ENCODE data around the gene ATF3.

ATF3 gene, protein sequence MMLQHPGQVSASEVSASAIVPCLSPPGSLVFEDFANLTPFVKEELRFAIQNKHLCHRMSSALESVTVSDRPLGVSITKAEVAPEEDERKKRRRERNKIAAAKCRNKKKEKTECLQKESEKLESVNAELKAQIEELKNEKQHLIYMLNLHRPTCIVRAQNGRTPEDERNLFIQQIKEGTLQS

DNA sequence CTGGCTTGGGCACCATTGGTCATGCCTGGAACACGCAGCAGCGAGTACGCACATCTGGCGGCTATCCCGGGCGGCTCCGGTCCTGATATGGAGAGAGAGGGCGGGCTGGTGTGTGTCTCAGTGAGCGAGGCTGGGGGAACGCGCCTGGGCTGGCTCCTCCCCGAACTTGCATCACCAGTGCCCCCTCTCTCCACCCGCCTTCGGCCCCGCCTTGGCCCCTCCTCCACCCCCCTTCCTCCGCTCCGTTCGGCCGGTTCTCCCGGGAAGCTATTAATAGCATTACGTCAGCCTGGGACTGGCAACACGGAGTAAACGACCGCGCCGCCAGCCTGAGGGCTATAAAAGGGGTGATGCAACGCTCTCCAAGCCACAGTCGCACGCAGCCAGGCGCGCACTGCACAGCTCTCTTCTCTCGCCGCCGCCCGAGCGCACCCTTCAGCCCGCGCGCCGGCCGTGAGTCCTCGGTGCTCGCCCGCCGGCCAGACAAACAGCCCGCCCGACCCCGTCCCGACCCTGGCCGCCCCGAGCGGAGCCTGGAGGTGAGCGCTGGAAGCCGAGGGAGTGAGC, at the start of gene ATF3:
ATF3 (plus strand) TSS at position 370 of the 567 bp plus-strand sequence. CDS start 6,261 bp downstream, outside the sequence.
- peak; percentile 98 for DNase-seq

DNA sequence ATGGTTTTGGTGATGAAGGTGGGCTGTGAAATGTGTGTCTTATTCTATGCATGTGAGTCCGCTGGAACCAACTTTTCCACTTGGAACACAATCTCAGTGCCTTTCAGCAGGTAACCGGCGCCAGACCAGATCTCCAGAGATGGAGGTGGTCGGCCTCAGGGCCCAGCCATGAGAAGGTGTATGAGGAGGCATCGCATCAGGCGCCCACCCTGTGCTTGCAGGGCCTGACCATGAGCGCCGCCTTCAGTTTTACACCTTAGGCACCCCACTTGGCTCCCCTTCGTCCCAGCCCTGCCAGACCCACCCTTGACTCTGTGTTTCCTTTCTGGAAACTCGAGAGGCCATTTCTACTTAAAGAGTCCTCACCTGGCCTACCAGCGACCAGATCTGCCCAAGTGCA, 48.6 kb upstream of the ATF3 start:
- no peak for DNase-seq

DNA sequence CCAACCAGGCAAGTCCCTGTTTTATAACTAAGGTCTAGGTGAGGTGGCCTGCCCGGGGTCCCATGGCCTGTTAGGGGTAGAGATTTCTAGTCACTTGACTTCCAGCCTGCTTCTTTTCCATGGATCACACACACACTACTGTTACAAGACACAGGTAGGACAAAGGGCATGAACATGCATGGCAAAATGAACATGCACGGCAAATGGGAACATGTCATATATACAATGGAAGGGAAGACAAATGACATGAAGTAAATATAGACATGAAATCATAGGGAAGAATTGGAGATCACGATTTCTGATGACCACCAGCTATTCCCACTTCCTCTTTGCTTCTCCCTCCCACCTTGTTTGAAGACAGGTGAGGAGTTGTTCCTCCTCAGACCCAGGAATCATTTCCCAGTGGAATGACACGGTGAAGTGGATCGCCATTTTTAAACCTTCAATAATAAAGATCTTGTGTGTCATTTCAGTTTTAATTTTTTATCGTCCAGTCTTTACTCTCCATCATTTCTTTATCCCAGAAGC, 47.6 kb upstream of the ATF3 start:
- no peak for DNase-seq

DNA sequence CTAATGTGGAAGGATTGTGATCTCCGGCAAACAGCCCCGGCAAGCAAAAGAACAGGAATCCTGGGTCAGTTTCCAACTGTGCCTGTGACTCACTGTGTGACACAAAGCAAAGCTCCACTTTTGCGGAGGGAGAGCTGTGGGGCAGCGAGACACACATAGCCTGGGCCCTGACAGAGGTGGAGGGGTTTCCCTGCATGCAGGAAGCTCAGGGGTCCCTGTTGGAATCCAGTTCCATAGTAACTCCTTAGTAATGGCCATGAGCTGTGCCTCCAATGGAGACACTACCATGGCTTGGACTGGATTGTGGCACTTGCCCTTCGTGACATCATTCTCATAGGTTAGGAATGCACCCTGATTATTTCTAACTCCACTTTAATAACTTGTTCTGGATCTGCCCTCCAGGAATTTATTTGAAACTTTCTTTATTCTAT, 47.0 kb upstream of the ATF3 start:
- no peak for DNase-seq

DNA sequence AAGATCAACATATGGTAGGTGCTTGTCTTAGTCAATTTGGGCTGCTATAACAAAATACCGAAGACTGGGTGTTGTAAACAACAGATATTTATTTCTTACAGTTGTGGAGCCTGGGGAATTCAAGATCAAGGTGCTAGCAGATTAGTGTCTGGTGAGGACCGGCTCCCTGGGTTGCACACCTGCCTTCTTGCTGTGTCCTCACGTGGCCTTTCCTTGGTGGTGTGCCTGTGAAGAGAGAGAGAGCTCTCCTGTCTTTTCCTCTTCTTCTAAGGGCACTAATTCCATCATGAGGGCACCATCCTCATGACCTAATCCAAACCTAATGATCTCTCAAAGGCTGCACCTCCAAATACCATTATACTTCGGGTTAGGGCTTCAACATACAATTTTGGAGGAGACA, 45.8 kb upstream of the ATF3 start:
- no peak for DNase-seq

DNA sequence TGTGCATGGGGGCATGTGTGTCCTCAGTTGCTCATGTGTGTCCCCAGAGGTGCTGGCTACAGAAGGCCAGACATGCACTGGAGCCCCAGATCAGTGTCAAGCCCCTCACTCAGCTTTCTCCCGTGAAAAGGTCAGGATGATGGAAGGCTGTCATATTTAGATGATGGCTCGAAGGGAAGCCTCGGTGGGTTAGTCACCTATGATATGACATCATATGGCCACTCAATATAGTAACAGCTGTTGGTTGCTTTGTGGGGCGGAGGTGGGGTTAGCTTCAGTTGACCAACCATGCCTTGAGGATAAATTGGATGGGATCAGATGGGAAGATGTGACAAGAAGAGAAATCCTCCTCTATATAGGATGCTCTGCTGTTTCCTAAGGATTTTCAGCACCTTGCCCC, 43.5 kb upstream of the ATF3 start:
- no peak for DNase-seq

DNA sequence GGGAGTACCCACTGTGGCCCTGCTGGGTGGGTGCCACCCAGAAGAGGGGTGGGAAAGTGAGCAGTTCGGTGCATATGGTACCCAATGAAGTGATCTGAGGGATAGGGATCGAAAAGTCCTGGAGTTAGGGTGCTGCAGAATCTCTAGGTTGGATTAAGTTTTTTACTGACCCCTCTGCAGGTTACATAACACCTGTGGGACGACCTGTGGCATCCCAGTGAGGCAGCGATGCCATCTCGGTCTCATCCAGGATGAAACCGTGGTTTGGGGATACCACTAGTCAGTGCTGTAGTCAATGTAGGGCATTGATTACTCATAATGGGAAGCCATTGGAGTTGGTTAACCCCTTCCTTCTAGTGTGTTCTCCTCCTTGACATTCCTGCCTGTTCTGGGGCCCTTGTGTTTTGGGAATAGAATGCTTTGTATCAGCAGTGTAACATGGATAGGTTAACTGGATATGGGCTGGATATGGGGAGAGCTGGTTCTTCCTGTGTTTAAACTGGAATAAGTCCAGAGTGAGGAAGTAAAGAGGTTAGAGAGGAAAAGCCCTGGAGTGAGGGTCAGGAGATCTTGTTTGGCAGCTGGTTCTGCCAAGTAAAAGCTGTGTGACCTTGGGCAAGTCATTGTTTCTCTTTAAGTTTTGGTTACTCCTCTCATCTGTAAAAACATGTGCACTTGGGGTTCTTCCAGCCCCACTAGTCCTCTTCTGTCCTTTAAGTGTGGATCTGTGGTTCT, 42.8 kb upstream of the ATF3 start:
- DNase-seq: no peak

DNA sequence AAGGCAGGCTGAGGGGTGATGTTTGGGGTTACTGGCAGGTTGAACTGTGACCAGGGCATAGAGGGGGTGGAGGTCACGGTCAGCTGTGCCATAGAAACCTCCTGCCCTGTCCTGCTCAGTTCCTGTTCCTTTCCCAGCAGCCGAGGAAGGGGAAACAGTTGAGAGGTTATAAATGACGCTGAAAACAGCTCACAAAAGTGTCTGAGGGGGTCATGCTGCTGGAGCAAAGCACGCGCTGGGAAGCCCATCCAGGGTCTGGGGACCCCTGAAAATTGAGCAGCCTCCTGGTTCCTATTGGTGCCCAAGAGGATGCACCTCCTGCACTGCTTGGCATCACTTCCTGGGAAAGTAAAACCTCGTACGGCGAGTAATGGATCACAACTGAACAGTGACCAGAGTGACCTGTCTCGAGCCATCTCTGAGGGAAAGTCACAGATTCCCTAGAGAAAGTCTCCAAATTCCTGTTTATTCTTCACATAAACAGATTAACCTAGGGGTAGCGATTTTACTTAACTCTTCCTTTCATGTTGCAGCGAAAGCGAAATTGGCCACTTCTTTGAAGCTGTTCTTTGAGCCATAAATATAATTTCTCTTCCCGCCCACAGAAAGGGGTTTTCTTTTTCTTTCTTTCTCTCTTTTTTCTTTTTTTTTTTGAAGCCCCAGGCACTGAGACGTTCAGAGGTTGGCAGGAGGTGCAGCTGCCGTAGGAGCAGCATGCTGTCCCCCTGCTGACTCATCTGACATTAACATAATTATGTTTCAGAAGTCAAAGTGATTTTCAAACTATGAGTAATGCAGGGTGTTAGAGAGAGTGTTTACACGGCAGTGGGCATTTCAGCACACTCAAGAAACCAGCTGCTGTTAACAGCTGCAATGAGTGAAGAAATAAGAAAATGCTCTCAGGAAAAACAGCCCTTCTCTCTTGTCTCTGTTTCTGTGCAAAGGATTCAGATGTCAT, 41.8 kb upstream of the ATF3 start:
- no peak for DNase-seq

DNA sequence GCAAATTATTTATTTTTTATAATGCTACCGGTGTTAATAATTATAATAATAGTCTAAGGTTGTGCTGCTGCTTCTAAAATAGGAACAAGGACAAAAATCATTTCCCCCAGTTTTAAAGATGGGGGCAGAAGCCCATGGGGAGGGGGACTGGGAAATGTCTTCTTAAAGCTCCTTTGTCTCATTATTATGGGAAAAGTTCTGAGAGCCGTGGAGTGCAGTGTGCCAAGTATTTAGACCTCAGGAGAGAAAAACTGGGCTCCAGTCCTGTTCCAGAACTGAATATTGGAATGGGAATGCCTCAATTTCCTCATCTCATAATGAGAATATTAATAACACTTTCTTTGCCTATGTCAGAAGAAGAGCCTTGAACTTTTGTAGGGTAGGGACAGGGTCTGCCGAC, 40.9 kb upstream of the ATF3 start:
- no peak for DNase-seq

DNA sequence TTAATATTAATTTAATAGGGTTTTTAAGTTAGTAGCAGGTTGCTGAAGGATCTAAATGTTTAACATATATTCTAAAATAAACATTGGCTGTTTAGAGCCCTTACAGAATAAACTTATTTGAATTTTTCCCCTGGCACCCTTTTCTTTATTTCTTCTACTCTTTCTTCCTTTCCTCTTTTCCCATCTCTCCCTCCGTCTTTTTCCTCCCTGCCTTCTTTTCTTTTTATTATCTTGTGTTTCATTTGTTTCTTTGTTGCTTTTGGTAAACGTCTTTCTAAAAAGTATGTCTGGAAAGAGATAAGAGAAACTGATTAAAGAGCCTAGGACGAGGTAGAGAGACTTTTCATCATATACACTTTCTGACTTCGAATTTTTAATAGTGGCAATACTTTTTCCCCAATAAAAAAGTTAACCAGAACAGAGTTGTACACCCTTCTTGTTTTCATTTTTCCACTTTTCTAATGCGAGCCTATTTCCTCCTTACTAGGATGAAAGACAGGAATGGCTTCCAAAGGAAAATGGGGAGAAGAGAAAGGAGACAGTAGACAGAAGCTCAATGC, 39.5 kb upstream of the ATF3 start:
- DNase-seq: no peak

DNA sequence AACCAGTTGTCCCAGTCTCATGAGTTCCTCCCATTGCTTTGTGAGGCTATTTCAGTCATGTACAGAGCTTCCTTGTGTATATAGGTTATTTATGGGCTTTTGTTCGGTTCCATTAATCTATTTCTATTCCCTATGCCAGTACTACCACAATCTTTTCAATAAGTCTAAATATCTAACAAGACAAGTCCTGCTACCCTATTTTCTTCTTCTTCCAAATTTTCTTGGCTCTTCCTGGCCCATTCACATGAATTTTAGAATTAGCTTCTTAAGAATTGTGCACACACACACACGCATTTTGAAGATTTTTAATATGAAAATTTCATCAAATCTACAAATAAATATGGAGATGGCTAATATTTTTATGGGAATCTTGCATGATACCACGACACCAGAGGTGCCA, 33.8 kb upstream of the ATF3 start:
- no peak for DNase-seq

DNA sequence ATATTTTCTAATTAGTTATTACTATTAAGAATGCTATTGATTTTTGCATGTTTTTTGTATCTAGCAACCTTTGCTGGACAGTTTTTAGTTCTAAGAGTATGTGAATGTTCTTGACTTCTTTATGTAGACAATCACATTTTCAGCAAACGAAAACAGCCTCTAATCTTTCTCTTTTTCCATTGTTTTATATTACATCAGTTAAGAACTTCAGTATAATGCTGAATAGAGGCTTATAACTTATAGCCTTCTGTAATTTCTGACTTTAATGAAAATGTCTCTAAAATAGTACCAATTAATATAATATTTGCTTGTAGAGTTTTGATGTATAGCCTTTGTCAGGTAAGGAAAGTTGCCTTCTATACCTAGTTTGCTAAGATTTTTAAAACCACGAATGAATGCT, 33.2 kb upstream of the ATF3 start:
- DNase-seq: no peak

DNA sequence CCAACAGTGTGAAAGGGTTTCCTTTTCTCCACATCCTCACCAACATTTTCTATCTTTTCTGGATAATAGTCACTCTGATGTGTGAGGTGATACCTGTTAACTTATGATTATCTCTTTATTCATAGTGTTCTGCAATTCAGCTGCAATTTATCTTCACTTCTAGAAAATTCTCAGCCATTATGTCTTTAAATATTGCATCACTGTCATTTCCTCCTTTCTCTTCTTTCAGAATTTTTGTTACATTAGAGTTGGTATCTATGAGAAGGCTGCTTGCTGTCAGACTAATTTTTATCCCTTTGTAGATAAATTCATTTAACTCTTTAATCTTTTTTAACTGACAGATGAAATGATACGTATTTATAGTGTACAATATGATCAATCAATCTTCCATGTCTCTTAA, 30.5 kb upstream of the ATF3 start:
- no peak for DNase-seq

DNA sequence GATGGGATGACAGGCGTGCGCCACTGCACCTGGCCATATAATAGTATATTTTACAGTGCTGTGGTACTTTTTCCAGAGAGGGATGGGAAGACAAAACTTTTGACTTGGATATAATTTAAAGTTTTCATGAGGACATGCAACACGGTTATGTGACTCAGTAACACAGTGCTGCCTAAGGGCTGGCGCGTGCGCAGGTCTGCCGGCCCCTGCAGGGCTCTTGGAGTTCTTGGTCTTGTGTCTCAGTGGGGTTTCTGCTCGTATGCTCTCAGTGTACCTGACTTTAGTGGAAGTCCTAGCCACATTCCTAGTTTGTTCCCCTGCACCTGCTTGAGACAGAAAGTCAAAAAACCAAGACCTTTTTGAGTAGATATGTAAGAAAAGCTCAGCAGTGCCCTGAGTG, 27.5 kb upstream of the ATF3 start:
- no peak for DNase-seq

DNA sequence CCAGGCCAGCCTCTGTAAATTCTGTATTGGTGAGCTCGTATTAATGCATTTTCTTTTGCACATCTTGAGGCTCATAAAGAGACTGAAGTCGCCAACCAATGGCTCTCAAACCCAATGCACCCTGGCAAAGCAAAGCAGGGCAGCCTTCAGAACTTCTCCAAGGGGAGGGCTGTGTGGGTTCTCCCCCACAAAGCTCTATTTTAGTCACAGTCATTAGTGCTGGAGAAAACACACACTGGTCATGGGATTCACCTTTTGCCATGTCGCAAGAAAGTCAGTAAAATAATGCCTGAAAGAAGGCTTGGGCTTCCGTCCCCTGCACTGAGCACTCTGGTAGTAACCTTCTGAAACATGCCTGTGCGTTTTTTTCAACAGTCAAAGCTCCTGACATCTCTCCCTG, 26.3 kb upstream of the ATF3 start:
- DNase-seq: no peak

DNA sequence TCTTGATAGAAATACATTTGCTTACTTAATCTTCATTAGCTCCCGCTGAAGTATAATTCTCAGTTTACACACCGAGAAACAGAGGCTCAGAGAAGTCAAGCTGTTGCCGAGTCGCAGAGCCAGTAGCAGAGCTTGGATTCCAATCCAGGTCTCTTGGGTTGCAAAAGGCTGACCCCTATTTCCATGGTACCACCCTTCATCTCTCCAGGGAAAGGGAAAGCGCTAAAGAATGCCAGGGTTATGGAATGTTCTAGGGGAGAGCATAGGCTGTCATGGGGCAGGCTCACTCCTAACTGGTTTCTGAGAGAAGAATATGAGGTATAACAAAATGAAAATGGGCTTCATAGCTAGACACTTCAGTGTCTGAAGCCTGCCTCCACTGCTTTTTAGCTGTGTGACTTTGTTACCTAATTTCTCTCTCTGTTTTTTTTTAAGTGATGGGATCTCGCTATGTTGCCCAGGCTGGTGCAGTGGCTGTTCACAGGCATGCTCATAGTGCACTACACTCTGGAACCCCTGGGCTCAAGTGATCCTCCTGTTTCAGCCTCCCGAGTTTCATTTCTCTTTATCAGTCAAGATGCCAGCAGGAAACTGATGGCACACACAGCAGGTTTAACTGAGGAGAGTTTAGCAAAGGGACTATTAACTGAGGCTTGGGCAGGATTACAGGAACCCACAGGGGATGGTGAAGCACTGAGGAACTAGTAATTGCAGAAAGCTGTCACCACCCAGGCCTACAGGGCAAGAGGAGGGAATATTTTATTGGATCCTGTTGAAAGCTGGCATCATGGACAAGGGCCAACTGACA, 25.5 kb upstream of the ATF3 start:
- no peak for DNase-seq

DNA sequence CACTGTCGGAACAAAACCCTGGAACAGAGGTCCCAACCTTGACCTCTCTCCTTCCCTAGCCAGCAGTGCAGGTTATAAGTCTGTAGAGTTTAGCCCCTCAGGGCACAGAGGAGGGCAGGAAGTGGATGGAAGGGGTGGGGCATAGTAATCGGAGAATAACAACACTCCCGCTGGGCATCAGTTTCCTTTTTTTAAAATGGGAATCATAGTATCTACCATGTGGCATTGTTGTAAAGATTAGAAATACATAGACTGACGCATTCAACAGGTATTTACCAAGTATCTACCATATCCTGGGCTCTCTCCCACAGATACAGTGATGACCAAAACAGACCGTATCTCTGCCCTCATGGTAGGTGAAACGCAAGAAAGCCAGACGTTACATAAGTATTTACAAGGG, 24.9 kb upstream of the ATF3 start:
- no peak for DNase-seq

DNA sequence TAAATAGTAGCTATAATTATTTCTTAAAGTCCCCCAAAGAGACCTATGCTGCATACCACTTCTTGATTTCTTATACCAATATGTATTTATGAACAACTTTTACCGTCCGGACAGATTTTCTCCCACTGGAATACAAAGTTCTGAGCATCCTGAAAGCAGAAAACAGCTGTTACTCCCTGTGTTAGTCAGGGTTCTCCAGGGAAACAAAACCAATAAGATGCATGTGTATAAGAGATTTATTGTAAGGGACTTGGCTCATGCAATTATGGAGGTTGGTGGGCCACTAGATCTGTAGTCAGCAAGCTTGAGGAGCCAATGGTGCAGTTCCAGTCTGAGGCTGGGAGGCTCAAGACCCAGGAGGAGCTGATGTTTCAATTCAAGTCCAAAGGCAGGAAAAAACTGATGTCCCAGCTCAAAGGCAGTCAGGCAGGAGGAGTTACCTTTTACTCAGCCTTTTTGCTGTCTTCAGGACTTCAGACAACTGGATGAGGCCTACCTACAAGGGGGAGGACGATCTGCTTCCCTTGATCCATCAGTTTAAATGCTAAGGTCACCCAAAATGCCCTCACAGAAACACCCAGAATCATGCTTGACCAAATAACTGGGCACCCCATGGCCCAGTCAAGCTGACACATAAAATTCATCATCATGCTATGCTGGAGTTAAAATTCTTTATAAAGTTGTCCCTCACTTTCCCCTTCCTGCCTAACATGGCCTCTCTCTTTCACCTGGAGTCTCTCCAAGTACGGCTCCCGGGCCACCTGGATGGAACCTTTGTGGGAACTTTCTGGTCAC, 24.3 kb upstream of the ATF3 start:
- no peak for DNase-seq

DNA sequence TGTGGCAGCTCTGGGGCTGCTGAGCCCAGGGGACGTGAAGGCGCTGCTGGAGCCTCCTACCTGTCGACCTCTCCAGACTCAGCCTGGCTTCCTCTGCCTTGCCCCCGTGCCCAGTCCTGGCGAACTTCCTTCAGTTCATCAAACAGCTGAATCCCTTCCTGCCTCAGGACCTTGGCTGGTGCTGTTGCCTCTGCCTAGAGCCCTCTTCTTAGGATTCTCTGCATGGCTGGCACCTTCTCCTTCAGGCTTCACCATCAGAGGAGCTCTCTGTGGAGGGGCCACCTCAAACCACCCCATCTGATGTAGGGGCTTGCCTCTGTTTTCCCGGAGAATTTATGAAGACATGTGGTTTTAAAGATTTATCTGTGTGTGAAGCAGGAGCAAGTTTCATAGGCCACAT, 23.4 kb upstream of the ATF3 start:
- DNase-seq: no peak

DNA sequence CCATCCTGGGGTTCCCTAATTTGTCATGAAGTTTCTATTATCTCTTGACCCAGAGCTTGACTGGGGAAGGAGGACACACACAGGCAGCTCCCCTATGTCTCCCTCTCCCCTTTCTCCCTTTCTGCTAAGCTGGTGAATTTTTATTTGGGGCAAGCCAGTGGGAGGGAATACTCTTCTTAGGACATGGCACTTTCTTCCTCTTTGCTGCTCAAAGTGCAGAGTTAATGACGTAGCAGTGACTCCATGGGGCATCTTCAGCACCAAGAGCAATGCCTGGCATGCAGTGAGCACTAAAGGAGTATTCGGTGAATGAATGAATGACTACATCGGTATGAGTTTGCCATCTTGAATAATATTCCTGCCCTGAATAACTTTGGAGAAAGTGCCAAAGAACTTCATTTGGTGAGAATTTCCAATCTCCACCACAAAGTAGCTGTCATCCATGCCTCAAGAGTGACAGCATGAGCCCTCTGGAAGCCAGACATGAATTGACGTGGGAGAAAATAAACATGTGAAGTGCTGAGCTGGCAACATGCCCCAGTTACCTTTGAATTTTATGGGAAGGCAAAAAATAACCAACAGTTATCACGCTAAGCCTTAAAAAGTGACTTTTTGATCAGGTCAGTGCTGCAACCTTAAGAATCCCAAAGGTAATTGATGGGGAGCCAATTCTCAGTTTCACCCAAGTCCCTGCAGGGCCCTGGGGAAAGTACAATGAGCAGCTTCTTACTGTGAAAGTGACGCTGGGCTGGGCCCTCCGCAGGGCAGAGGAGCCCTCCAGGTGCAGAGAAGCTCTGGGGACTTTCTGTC, 22.1 kb upstream of the ATF3 start:
- no peak for DNase-seq

Measured in left hindlimb (tissue), 1 donor.